ENCODE measurements around the gene MALT1. TPM values are rescaled to one million over a fixed set of nuclear protein-coding genes. Genes with fewer than 3 reads are reported as not detected.

MALT1 gene
- total RNA-seq, 4 donors from 2014 or later, result 18.3 to 27.5 (median 22.6) TPM

GRCh38 chr18:58653814-58654509, 17.3 kb upstream of the MALT1 start:
- DNase-seq (ENCODE audit: extremely low spot score), result no peak
- Histone ChIP-seq H3K4me1 (no peaks in the 10 kb centered on the region), H3K27ac (replicated peaks in 1 of 4) (no peak overlapping the region), H3K27me3 (no peaks in the 10 kb centered on the region), H3K9me3 (peaks cover 0 to 8% (median 0%) of the 10 kb centered on the region in 4 donors), H3K36me3 (no peaks in the 10 kb centered on the region), H3K4me3 (no peak overlapping the region)
- intact Hi-C loops (cut with DNase I), result no loop called here
- WGBS, result 51% methylated on average over 3 of the region's 3 CpGs
- TF ChIP-seq POLR2AphosphoS5 (IDR thresholded peaks at IDR 0.05) (no peak), POLR2A (IDR thresholded peaks at IDR 0.05; ENCODE audit: low read depth) (no peak), EP300 (IDR thresholded peaks at IDR 0.05) (no peak), CTCF (IDR thresholded peaks at IDR 0.05) (no peak)

- Histone ChIP-seq H3K36me3 (no peaks in the 10 kb centered on the region), H3K4me3 (no peak overlapping the region), H3K4me1 (no peaks in the 10 kb centered on the region), H3K9me3 (peaks cover 0 to 8% (median 0%) of the 10 kb centered on the region in 4 donors), H3K27me3 (no peaks in the 10 kb centered on the region), H3K27ac (replicated peaks in 1 of 4) (no peak overlapping the region)
- no peak for TF ChIP-seq POLR2A (IDR thresholded peaks at IDR 0.05; ENCODE audit: low read depth)
- TF ChIP-seq CTCF (IDR thresholded peaks at IDR 0.05), result no peak
- no peak for TF ChIP-seq POLR2AphosphoS5 (IDR thresholded peaks at IDR 0.05)
- no peak for TF ChIP-seq EP300 (IDR thresholded peaks at IDR 0.05)
- 90% methylated on average over 6 of the region's 6 CpGs for WGBS
- intact Hi-C loops (cut with DNase I), result no loop called here
- no peak for DNase-seq (ENCODE audit: extremely low spot score)
These were observed 16.2 kb upstream of the MALT1 start for GRCh38 chr18:58654896-58655614.

GRCh38 chr18:58657081-58657480, 14.2 kb upstream of the MALT1 start:
- H3K4me1 ChIP-seq, result no peaks in the 10 kb centered on the region
- whole genome bisulfite sequencing, result 100% methylated on average over 2 of the region's 2 CpGs
- intact Hi-C loops (cut with DNase I), result no loop called here

GRCh38 chr18:58657494-58657893, 13.8 kb upstream of the MALT1 start:
- WGBS, result 89% methylated on average over 1 of the region's 1 CpG
- Histone ChIP-seq H3K9me3 (peaks cover 0 to 8% (median 0%) of the 10 kb centered on the region in 4 donors), H3K36me3 (no peaks in the 10 kb centered on the region), H3K4me1 (no peaks in the 10 kb centered on the region), H3K4me3 (no peak overlapping the region), H3K27me3 (no peaks in the 10 kb centered on the region), H3K27ac (replicated peaks in 1 of 4) (no peak overlapping the region)
- peak; percentile 21 for DNase-seq (ENCODE audit: extremely low spot score)
- intact Hi-C loops (cut with DNase I), result no loop called here
- TF ChIP-seq CTCF (IDR thresholded peaks at IDR 0.05) (no peak), EP300 (IDR thresholded peaks at IDR 0.05) (no peak)

More at GRCh38 chr18:58657081-58657480, 14.2 kb upstream of the MALT1 start:
- no peak overlapping the region for H3K4me3 ChIP-seq
- H3K27ac ChIP-seq (replicated peaks in 1 of 4), result no peak overlapping the region
- no peaks in the 10 kb centered on the region for H3K36me3 ChIP-seq
- DNase-seq (ENCODE audit: extremely low spot score), result peak; percentile 82
- no peak for TF ChIP-seq POLR2AphosphoS5 (IDR thresholded peaks at IDR 0.05)
- TF ChIP-seq EP300 (IDR thresholded peaks at IDR 0.05), result no peak
- TF ChIP-seq POLR2A (IDR thresholded peaks at IDR 0.05; ENCODE audit: low read depth), result no peak
- no peak for TF ChIP-seq CTCF (IDR thresholded peaks at IDR 0.05)
- peaks cover 0 to 8% (median 0%) of the 10 kb centered on the region in 4 donors for H3K9me3 ChIP-seq
- H3K27me3 ChIP-seq, result no peaks in the 10 kb centered on the region

Measured in esophagus muscularis mucosa (tissue), 4 donors.